Epithelial cell of proximal tubule (primary cell): ENCODE results near the gene TBC1D16. TPM values are rescaled to one million over a fixed set of nuclear protein-coding genes. Genes with fewer than 3 reads are reported as not detected.

Source experiments
- DNase-seq: peaks from one replicate; pipeline ENCODE4 v3.0.0-alpha.2; 2011; ENCODE audit warnings: low read depth
- H3K4me3 ChIP-seq: 2 replicates; pipeline ENCODE4 v1.5.1; 2011; ENCODE audit warnings: low read depth, mild to moderate bottlenecking, low read length
- total RNA-seq: library from RNA; depleted of rRNA; stranded (reverse); fragments of >200 nt; gene quantifications from 2 replicates; pipeline ENCODE4 v1.2.3, GENCODE V29; 2015
- TF ChIP-seq, protein P1 (sequence below): conservative IDR thresholded peaks from 2 replicates; pipeline ENCODE4 v1.5.1; 2012; ENCODE audit warnings: low read depth, mild to moderate bottlenecking, low read length

TBC1D16 gene
- total RNA-seq, 1 donor from 2014 or later, result 19.9 TPM

DNA sequence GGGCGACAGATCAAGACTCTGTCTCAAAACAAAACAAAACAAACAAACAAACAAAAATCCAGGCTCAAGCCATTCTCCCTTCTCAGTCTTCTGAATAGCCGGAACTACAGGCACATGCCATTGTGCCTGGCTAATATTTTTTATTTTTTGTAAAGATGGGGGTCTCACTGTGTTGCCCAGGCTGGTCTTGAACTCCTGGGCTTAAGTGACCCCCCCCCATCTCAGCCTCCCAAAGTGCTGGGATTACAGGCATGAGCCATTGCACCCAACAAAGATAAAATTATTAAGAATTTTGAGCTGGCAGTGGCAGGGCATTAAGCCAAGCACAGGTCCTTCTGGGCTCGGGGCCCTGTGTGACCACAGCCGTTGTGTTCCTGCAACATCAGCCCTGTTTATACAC, 126.6 kb downstream of the TBC1D16 start:
- no peak overlapping the region for H3K4me3 ChIP-seq
- TF ChIP-seq, protein P1, sequence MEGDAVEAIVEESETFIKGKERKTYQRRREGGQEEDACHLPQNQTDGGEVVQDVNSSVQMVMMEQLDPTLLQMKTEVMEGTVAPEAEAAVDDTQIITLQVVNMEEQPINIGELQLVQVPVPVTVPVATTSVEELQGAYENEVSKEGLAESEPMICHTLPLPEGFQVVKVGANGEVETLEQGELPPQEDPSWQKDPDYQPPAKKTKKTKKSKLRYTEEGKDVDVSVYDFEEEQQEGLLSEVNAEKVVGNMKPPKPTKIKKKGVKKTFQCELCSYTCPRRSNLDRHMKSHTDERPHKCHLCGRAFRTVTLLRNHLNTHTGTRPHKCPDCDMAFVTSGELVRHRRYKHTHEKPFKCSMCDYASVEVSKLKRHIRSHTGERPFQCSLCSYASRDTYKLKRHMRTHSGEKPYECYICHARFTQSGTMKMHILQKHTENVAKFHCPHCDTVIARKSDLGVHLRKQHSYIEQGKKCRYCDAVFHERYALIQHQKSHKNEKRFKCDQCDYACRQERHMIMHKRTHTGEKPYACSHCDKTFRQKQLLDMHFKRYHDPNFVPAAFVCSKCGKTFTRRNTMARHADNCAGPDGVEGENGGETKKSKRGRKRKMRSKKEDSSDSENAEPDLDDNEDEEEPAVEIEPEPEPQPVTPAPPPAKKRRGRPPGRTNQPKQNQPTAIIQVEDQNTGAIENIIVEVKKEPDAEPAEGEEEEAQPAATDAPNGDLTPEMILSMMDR, result no peak
- no peak for DNase-seq

DNA sequence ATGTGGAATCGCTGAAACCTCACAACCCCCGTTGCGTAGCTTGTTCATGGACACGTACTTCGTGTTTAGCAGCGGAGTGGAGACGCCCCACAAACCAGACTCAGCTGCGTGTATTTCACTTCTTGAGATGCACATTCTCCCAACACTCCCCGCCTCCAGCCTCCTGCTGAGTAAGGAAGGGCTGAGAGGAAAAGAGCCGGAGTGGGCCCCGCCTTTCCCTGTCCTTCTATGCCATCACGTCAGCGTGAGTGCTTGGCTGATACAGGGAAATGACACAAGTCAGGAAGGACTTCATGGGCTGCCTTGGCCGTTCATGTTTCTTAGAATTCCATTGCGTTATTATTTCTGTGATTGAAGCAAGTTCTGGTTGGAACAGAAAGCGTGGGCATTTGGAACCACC, 127.8 kb downstream of the TBC1D16 start:
- TF ChIP-seq, protein P1, result no peak
- no peak overlapping the region for H3K4me3 ChIP-seq
- DNase-seq, result no peak

DNA sequence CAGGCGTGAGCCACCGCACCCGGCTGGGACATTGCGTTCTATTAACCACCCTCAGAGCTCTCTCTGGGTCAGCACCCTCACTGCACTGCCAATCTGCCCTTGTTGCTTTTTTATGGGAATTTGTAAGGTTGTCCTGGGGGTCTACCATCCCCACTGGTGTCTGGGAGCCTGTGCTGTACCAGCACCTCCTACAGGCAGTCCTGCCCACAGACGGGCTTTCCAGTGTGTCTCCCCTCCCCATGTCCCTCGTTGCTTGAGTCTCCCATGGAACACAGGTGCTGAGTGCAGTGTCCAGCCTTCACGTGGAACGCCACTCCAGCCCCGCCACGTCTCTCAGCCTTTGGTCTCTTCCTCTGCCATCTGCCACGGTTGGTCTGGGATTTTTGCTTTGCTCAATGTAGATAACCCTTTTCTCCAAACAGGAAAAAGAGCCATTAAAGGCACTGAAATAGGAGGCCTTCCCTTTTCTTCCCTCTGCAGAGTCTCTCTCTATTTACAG, 128.4 kb downstream of the TBC1D16 start:
- TF ChIP-seq, protein P1, result no peak
- no peak overlapping the region for H3K4me3 ChIP-seq
- no peak for DNase-seq

DNA sequence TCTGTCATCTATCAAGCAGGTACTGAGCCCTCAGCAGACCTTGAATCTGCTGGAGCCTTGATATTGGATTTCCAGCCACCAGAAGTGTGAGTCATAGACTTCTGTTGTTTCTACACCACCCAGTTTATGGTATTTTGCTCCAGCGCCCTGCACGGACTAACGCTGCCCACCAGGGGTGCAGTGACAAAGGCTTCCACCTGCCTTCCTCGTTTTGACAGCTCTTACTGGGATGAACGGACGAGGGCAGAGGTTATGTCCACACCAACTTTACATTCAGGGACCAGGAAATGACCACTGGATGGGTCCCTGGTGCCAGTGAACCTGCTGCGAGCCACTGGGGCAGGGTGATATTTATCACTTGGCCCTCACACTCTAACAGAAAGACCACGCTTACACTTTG, 129.8 kb downstream of the TBC1D16 start:
- no peak for DNase-seq

DNA sequence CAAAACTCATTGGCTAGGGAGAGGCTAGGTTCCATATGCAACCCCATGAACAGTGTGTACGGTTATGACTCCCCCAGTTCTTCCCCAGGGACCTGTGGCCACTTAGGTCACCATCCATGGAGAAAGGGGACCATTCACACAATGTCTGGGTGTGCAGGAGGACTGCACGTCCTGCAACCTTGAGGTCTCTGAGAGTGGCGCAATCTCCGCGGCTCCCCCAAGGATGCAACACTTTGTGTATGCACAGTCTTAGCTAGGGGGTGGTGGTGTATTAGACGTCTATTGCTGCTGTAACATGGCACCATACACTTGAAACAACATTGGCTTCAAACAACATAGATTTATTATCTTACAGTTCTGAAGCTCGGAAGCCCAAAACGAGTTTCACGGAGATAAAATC, 130.8 kb downstream of the TBC1D16 start:
- TF ChIP-seq, protein P1, result no peak
- H3K4me3 ChIP-seq, result no peak overlapping the region
- DNase-seq, result no peak

More for the DNA sequence above, 129.8 kb downstream of the TBC1D16 start:
- TF ChIP-seq, protein P1, result peak; percentile 18
- H3K4me3 ChIP-seq, result no peak overlapping the region

DNA sequence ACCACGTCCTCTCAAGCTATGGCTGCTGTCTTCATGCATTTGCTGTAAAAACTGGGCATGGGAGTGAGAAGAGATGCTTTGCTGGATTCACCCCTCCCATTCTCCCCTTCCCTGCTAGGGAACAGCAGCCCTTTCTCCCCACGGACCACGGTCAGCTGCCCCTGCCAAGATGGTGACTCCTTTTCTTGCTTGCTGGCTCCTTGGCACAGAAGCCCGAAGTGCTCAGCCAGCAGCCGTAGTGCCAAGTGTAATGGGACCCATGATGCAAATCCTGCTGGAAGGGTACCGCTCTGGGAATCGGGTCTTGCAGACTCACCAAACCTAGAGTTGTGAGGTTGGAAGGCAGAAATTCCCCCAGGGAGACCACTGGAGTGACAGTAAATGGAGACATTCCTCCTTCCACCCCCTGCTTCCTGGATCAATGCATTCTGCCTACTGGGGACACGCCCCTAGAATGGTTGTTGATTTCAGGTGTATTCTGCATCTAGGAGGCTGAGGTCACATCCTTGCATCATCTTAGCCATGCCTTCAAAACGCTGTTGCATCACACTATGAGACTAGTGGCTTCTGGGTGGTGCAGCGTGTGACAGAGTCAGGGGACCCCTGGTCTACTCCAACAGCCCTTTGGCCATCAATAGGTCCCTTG, 133.4 kb downstream of the TBC1D16 start:
- no peak for DNase-seq
- no peak overlapping the region for H3K4me3 ChIP-seq
- TF ChIP-seq, protein P1, result no peak

DNA sequence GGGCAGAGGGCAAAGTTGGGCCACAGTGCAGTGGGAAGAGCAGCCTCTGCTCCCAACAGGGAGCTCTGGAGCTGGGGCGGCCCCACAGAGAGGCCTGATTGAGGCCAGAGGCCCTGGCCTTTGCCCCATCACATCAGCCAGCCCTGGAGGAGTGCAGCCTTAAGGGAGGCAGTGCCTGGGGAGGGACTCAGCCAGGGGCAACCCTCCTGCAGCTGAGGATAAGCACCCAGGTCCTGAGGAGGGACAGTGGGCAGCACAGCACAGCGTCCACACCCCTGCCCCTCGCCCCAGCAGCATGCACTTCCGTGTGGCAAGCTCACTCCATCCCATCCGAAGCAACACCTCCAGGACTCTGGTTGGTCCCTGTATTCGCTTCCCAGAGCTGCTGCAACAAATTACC, 134.5 kb downstream of the TBC1D16 start:
- TF ChIP-seq, protein P1, result no peak
- no peak for DNase-seq
- no peak overlapping the region for H3K4me3 ChIP-seq
